GM18508 (cell line): ENCODE data around the gene TBC1D22A.

Experiments used
- ATAC-seq: cut with Tn5 transposase; IDR thresholded peaks from one replicate; pipeline ENCODE4 v1.9.1; 2021; ENCODE audit warnings: moderate number of reproducible peaks; ENCODE audit not compliant: insufficient read depth, unreplicated experiment

Gene TBC1D22A

GRCh38 chr22:46752286-46752987, 10.0 kb upstream of the TBC1D22A start:
- ATAC-seq, result no peak

DNA sequence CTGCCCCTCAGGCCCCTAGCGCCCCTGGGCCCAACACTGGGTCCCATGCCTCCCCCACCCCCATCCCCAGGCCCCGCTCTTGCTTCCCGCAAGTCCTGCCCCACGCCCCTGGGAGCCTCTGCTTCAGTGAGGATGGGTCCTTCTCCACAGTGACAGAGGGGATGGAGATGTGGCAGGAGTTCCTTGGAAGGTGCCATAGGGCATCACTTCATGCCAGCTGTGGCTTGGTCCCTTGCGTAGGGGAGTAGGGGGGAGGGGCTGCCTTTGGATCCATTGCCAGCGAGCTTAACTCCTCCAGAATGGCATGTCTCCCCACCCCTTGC, 9.5 kb upstream of the TBC1D22A start:
- no peak for ATAC-seq

GRCh38 chr22:46753360-46753759, 9.1 kb upstream of the TBC1D22A start:
- ATAC-seq, result no peak

- no peak for ATAC-seq
Measured at GRCh38 chr22:46753761-46754109, 8.7 kb upstream of the TBC1D22A start.

GRCh38 chr22:46754110-46754799, 8.2 kb upstream of the TBC1D22A start:
- no peak for ATAC-seq

DNA sequence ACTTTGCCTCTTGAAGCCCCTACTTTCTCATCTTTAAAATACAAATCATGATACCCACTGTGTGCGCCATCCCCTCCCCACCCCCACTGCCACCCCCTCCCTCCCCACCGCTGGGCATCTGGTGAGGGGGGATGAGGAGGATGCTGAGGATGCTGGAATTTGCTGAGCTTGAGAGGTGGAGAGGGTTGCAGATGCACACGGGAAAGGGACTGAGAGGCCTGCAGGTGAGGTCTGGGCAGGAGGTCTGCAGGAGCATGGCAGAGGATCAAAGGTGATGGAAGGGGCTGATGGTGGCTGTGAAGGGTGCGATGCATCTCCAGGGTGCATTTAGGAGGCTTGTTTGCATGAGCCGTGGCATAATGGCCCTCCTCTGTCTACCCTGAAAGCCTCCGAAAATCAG, 7.6 kb upstream of the TBC1D22A start:
- no peak for ATAC-seq

- no peak for ATAC-seq
Measured at GRCh38 chr22:46755525-46755924, 6.9 kb upstream of the TBC1D22A start.

DNA sequence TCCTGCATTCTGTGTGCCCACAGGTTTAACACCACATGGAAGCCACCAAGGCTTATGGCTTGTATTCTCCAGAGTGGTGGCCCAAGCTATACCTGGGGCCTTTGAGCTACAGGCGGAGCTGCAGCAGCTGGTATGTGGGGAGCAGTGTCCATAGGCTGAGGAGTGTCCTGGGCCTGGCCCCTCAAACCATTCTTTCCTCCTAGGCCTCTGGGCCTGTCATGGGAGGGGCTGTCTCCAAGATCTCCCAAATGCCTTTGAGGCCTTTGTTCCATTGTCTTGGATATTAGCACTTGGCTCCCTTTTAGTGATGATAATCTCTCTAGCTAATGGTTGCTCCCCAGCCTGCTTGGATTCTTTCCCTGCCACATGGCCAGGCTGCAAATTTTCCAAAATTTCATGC, 6.4 kb upstream of the TBC1D22A start:
- ATAC-seq, result no peak

DNA sequence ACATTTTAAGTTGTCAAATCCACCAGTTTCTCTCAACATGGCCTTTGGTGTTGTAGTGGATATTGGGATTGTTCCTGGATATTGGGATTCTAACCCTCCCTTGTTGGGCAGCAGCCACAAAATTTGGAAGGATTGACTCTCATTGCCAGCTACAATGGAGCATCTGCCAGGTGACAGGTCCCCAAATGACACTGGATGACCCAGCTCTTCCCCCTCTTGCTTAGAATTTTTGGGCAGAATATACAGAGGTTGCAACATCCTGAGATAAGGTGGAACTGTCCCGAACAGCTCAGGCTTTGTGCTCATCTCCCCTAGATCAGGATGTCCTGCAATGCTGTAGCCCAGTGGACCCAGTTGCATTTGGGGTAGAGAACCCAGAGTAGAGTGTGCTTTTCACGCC, 5.3 kb upstream of the TBC1D22A start:
- no peak for ATAC-seq

- no peak for ATAC-seq
Measured at GRCh38 chr22:46758121-46758520, 4.3 kb upstream of the TBC1D22A start.

DNA sequence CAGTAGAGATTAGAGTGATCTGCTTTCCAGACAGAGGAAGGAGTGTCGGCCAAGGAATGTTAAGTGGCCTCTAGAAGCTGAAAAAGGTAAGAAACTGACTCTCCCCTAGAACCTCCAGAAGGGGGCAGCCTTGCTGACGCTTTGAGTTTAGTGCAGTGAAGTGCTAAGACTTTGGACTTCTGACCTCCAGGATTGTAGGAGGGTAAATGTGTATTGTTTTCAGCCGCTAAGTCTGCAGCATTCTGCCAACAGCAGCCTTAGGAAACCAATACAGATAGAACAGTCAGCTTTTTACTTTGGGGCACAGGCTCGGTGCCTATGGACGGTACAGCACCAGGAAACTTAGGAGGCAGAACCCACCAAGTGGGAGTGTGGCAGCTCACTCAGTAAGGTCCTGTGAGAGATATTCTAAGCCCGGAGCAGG, 3.6 kb upstream of the TBC1D22A start:
- no peak for ATAC-seq

DNA sequence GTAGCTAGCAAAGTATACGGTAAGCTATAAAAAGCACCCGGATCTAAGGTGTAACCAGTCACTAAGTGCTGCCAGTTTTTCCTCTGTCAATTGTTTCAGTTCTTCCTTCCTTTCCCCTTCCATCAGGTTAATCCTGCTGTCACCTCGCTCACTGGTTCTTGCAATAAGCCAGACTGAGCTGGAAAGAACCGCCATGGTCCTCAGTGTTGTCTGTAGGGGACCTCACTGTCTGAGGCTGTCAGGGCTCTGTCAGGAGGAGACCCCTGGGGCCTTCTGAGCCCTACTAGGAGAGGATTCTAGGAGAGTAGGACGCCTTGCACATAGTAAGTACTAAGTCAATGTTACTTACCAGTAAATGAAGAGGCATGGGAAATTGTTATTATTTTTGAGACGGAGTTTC, 1.4 kb upstream of the TBC1D22A start:
- no peak for ATAC-seq

DNA sequence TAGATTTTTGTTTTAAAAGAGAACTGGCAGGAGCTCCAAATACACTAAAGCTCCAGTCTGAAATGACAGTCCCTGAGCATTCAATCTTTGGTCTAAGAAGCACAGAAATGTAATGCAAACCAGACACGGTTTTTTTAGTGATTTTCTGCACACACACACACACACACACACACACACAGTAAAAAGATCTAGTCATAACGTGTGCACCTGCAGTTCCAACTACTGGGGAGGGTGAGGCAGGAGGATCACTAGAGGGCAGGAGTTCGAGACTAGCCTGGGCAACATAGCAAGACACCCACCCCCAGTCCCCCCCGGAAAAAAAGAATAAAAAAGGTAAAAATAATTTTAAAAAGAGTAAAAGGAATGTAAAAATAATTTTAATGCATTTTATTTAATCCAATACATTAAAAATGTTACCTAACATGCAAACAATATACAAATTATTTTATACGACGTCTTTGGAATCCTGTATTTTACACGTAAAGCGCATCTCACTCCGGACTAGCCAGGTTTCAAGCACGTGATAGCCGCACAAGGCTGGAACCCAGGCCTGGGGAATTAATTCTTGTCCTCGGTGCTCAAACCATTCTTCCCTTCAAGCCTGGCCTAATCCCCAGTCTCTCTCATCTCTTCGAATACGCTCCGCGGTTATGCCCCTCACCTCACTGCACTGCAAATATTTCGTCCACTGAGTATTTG, 762 bp upstream of the TBC1D22A start:
- no peak for ATAC-seq

DNA sequence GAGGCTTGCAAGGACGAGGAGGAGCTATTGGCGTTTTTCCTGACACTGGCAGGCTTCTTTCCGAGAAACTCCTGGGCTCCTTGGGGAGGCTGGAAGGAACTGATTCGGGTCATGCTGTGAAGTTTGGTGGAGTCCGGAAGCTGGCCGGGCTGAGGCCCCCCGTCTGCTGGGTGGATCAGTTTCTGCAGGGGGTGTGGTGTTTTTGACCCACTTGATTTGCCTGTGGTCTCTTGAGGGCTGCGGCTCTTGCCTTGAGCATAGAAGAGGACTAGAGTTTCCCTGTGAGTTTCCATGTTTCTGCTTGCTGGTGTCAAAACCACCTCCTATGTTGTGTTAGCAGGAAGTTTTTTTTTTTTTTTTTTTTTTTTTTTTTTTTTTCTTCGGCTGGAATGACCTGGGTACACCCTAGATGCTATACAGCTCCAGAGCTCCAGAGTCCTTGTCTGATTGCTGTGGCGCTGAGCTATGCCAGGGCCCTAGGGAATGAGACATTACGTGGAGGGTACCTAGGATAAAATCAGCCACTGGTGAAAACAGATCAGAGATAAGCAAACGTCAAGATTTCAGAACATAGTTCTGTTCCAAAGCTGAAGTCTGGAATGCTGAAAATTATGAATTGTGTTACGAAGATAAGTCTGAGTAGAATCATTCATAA, 728 bp downstream of the TBC1D22A start:
- ATAC-seq, result no peak

GRCh38 chr22:46764140-46764680, 1.8 kb downstream of the TBC1D22A start:
- no peak for ATAC-seq

DNA sequence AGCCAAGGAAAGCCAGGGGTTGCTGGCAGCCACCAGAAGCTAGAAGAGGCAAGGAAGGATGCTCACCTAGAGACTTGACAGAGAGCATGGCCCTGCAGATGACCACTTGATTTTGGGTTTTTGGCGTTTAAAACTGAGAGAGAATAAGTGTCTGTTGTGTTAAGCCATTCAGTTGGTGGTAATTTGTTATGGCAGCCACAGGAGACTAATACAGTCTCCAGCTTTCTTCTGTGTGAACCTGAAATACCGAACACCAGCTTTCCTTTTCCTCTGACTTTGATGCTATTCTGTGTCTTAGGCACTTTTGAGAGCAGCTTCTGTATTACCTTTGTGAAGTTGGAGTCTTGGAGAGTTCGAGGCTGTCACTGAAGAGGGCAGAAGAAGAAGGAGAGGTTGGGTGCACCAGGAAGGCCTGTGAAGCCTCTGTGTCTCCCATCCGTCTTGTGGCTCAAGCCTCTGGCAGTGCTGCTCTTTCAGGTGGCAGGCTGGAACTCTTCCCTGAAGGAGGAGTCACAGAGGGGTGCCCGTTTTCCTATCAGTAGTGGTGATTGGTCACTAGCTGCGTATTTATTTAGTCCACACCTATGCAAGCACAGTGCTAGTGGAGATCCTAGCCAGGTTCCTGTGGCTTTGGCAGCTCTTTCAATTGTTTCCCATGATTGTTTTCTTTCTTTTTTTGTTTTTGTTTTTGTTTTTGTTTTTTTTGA, 2.5 kb downstream of the TBC1D22A start:
- no peak for ATAC-seq

GRCh38 chr22:46766611-46767010, 4.2 kb downstream of the TBC1D22A start:
- no peak for ATAC-seq

DNA sequence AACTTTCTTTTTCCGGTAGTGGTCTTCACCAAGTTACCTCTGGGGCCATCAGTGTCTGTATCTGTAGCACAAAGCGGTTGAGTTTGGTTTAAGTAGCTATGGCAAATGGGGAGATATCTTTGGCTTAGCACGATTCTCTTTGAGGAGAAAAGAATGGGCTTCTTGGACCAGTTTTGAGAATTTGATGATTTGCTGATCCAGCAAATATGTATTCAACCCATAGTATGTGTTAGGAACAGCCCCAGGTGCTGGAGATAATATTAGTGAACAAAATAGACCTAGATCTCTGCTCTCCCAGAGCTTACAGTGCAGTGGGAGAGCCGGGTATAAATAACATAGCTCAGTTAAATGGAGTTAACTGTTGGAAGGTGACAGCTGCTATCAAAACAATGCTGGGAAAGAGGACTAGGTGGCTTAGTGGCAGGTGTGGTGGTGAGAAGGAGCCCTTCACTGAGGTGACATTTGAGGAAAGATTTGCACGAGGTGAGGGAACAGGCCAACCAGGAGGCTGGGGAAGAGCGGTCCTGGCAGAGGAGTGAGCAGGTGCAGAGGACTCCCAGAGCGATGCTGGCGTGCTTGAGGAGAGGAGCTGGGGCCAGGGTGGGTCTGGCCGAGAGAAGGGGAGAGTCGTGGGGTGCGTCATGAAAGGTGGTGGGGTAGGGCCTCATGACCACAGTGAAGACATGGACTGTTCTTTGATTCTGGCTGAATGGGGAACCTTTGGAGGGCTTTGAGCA, 5.0 kb downstream of the TBC1D22A start:
- ATAC-seq, result no peak

DNA sequence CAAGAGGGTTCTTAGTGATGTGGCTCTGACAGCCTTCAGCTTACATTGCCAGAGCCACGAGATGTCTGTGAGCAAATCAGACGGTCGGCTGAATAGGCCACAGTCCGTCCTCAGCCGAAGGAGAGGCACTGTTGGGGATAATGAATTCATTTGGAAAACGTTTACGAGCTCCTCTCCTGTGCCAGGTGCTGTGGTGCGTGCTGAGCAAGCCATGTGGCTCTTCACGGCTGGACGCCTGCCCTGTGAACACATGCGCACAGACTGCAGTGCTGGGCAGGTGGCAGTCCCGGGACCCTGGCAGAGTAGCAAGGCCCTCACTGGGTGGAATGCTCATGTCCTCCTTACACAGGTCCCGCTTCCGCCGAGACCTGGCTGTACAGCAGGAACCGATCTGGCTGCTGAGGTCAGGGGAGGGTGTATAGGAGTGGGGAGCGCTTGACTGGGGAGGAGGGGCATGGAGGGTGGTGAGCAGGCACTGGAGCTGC, 6.8 kb downstream of the TBC1D22A start:
- no peak for ATAC-seq

DNA sequence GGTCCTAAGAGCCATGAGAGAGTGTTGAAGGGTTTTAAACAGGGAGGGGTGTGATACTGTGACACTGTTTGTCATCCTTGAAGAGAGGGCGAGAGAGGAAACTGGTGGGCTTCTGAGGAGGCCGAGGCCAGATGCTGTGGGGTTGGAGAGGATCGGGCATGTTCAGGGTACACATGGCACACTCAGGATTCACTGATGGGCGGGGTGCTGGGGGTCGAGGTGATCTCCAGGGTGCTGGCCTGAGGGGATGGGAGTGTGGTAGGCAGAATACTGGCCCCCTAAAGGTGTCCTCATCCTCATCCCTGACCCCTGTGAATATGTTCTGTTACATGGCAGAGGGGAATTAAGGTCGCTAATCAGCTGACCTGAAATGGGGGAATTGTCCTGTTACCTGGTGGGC, 7.3 kb downstream of the TBC1D22A start:
- no peak for ATAC-seq
